ENCODE measurements around the gene NWD2. TPM values are rescaled to one million over a fixed set of nuclear protein-coding genes. Genes with fewer than 3 reads are reported as not detected.

Gene NWD2
- total RNA-seq, 1 donor from 2014 or later: not detected

- no peaks in the 10 kb centered on the region for H3K4me1 ChIP-seq (ENCODE audit: control insufficient read depth in 3 of 3, insufficient read depth in 3 of 3, low read length in 3 of 3)
- H3K4me3 ChIP-seq (ENCODE audit: low read length in 3 of 3): no peak overlapping the region
- H3K27me3 ChIP-seq (ENCODE audit: control insufficient read depth in 3 of 3, insufficient read depth in 3 of 3, low read length in 3 of 3): no peaks in the 10 kb centered on the region
- no peak overlapping the region for H3K27ac ChIP-seq (ENCODE audit: low read depth, low read length)
- no peaks in the 10 kb centered on the region for H3K9me3 ChIP-seq (ENCODE audit: control insufficient read depth in 3 of 3, low read length in 3 of 3)
- H3K9ac ChIP-seq (ENCODE audit: low read depth in 1 of 3, low read length in 3 of 3): no peak overlapping the region
- H3K36me3 ChIP-seq (ENCODE audit: control insufficient read depth in 3 of 3, insufficient read depth in 3 of 3, low read length in 3 of 3): no peaks in the 10 kb centered on the region
Measured at GRCh38 chr4:37415845-37416369, 171.4 kb downstream of the NWD2 start.

GRCh38 chr4:37421614-37422013, 177.1 kb downstream of the NWD2 start:
- no peak overlapping the region for H3K9ac ChIP-seq (ENCODE audit: low read depth in 1 of 3, low read length in 3 of 3)
- H3K27ac ChIP-seq (ENCODE audit: low read depth, low read length): no peak overlapping the region
- H3K4me3 ChIP-seq (ENCODE audit: low read length in 3 of 3): no peak overlapping the region
- no peaks in the 10 kb centered on the region for H3K9me3 ChIP-seq (ENCODE audit: control insufficient read depth in 3 of 3, low read length in 3 of 3)
- no peaks in the 10 kb centered on the region for H3K36me3 ChIP-seq (ENCODE audit: control insufficient read depth in 3 of 3, insufficient read depth in 3 of 3, low read length in 3 of 3)
- H3K27me3 ChIP-seq (ENCODE audit: control insufficient read depth in 3 of 3, insufficient read depth in 3 of 3, low read length in 3 of 3): peaks cover 0 to 3% (median 0%) of the 10 kb centered on the region in 3 donors
- no peaks in the 10 kb centered on the region for H3K4me1 ChIP-seq (ENCODE audit: control insufficient read depth in 3 of 3, insufficient read depth in 3 of 3, low read length in 3 of 3)

- Histone ChIP-seq H3K27me3 (ENCODE audit: control insufficient read depth in 3 of 3, insufficient read depth in 3 of 3, low read length in 3 of 3) (peaks cover 0 to 3% (median 0%) of the 10 kb centered on the region in 3 donors), H3K9ac (ENCODE audit: low read depth in 1 of 3, low read length in 3 of 3) (no peak overlapping the region), H3K4me1 (ENCODE audit: control insufficient read depth in 3 of 3, insufficient read depth in 3 of 3, low read length in 3 of 3) (no peaks in the 10 kb centered on the region), H3K4me3 (ENCODE audit: low read length in 3 of 3) (no peak overlapping the region), H3K27ac (ENCODE audit: low read depth, low read length) (no peak overlapping the region), H3K9me3 (ENCODE audit: control insufficient read depth in 3 of 3, low read length in 3 of 3) (no peaks in the 10 kb centered on the region), H3K36me3 (ENCODE audit: control insufficient read depth in 3 of 3, insufficient read depth in 3 of 3, low read length in 3 of 3) (no peaks in the 10 kb centered on the region)
Measured at GRCh38 chr4:37422102-37422501, 177.6 kb downstream of the NWD2 start.

GRCh38 chr4:37422638-37423037, 178.1 kb downstream of the NWD2 start:
- Histone ChIP-seq H3K36me3 (ENCODE audit: control insufficient read depth in 3 of 3, insufficient read depth in 3 of 3, low read length in 3 of 3) (no peaks in the 10 kb centered on the region), H3K4me3 (ENCODE audit: low read length in 3 of 3) (no peak overlapping the region), H3K27ac (ENCODE audit: low read depth, low read length) (no peak overlapping the region), H3K4me1 (ENCODE audit: control insufficient read depth in 3 of 3, insufficient read depth in 3 of 3, low read length in 3 of 3) (no peaks in the 10 kb centered on the region), H3K9ac (ENCODE audit: low read depth in 1 of 3, low read length in 3 of 3) (no peak overlapping the region), H3K9me3 (ENCODE audit: control insufficient read depth in 3 of 3, low read length in 3 of 3) (no peaks in the 10 kb centered on the region), H3K27me3 (ENCODE audit: control insufficient read depth in 3 of 3, insufficient read depth in 3 of 3, low read length in 3 of 3) (peaks cover 0 to 3% (median 0%) of the 10 kb centered on the region in 3 donors)

- H3K9ac ChIP-seq (ENCODE audit: low read depth in 1 of 3, low read length in 3 of 3): no peak overlapping the region
- H3K27me3 ChIP-seq (ENCODE audit: control insufficient read depth in 3 of 3, insufficient read depth in 3 of 3, low read length in 3 of 3): peaks cover 0 to 3% (median 0%) of the 10 kb centered on the region in 3 donors
- H3K27ac ChIP-seq (ENCODE audit: low read depth, low read length): no peak overlapping the region
- no peaks in the 10 kb centered on the region for H3K9me3 ChIP-seq (ENCODE audit: control insufficient read depth in 3 of 3, low read length in 3 of 3)
- no peaks in the 10 kb centered on the region for H3K36me3 ChIP-seq (ENCODE audit: control insufficient read depth in 3 of 3, insufficient read depth in 3 of 3, low read length in 3 of 3)
- no peak overlapping the region for H3K4me3 ChIP-seq (ENCODE audit: low read length in 3 of 3)
- no peaks in the 10 kb centered on the region for H3K4me1 ChIP-seq (ENCODE audit: control insufficient read depth in 3 of 3, insufficient read depth in 3 of 3, low read length in 3 of 3)
Measured at GRCh38 chr4:37423310-37423709, 178.8 kb downstream of the NWD2 start.

- Histone ChIP-seq H3K4me1 (ENCODE audit: control insufficient read depth in 3 of 3, insufficient read depth in 3 of 3, low read length in 3 of 3) (no peaks in the 10 kb centered on the region), H3K9me3 (ENCODE audit: control insufficient read depth in 3 of 3, low read length in 3 of 3) (no peaks in the 10 kb centered on the region), H3K4me3 (ENCODE audit: low read length in 3 of 3) (no peak overlapping the region), H3K27me3 (ENCODE audit: control insufficient read depth in 3 of 3, insufficient read depth in 3 of 3, low read length in 3 of 3) (peaks cover 0 to 3% (median 0%) of the 10 kb centered on the region in 3 donors), H3K9ac (ENCODE audit: low read depth in 1 of 3, low read length in 3 of 3) (no peak overlapping the region), H3K36me3 (ENCODE audit: control insufficient read depth in 3 of 3, insufficient read depth in 3 of 3, low read length in 3 of 3) (no peaks in the 10 kb centered on the region), H3K27ac (ENCODE audit: low read depth, low read length) (no peak overlapping the region)
Measured at GRCh38 chr4:37424753-37425152, 180.2 kb downstream of the NWD2 start.

GRCh38 chr4:37425857-37426256, 181.3 kb downstream of the NWD2 start:
- Histone ChIP-seq H3K36me3 (ENCODE audit: control insufficient read depth in 3 of 3, insufficient read depth in 3 of 3, low read length in 3 of 3) (no peaks in the 10 kb centered on the region), H3K9me3 (ENCODE audit: control insufficient read depth in 3 of 3, low read length in 3 of 3) (no peaks in the 10 kb centered on the region), H3K4me3 (ENCODE audit: low read length in 3 of 3) (no peak overlapping the region), H3K27me3 (ENCODE audit: control insufficient read depth in 3 of 3, insufficient read depth in 3 of 3, low read length in 3 of 3) (peaks cover 0 to 3% (median 0%) of the 10 kb centered on the region in 3 donors), H3K27ac (ENCODE audit: low read depth, low read length) (no peak overlapping the region), H3K9ac (ENCODE audit: low read depth in 1 of 3, low read length in 3 of 3) (no peak overlapping the region), H3K4me1 (ENCODE audit: control insufficient read depth in 3 of 3, insufficient read depth in 3 of 3, low read length in 3 of 3) (no peaks in the 10 kb centered on the region)

- H3K4me3 ChIP-seq (ENCODE audit: low read length in 3 of 3): no peak overlapping the region
- no peak overlapping the region for H3K27ac ChIP-seq (ENCODE audit: low read depth, low read length)
- H3K9ac ChIP-seq (ENCODE audit: low read depth in 1 of 3, low read length in 3 of 3): no peak overlapping the region
- peaks cover 0 to 3% (median 0%) of the 10 kb centered on the region in 3 donors for H3K27me3 ChIP-seq (ENCODE audit: control insufficient read depth in 3 of 3, insufficient read depth in 3 of 3, low read length in 3 of 3)
- H3K9me3 ChIP-seq (ENCODE audit: control insufficient read depth in 3 of 3, low read length in 3 of 3): no peaks in the 10 kb centered on the region
- no peaks in the 10 kb centered on the region for H3K36me3 ChIP-seq (ENCODE audit: control insufficient read depth in 3 of 3, insufficient read depth in 3 of 3, low read length in 3 of 3)
- H3K4me1 ChIP-seq (ENCODE audit: control insufficient read depth in 3 of 3, insufficient read depth in 3 of 3, low read length in 3 of 3): no peaks in the 10 kb centered on the region
Measured at GRCh38 chr4:37427193-37427592, 182.7 kb downstream of the NWD2 start.

- H3K36me3 ChIP-seq (ENCODE audit: control insufficient read depth in 3 of 3, insufficient read depth in 3 of 3, low read length in 3 of 3): no peaks in the 10 kb centered on the region
Measured at GRCh38 chr4:37429906-37430305, 185.4 kb downstream of the NWD2 start.

GRCh38 chr4:37430718-37431416, 186.3 kb downstream of the NWD2 start:
- H3K9ac ChIP-seq (ENCODE audit: low read depth in 1 of 3, low read length in 3 of 3): no peak overlapping the region

More at GRCh38 chr4:37429906-37430305, 185.4 kb downstream of the NWD2 start:
- H3K27me3 ChIP-seq (ENCODE audit: control insufficient read depth in 3 of 3, insufficient read depth in 3 of 3, low read length in 3 of 3): peaks cover 0 to 3% (median 0%) of the 10 kb centered on the region in 3 donors
- H3K9ac ChIP-seq (ENCODE audit: low read depth in 1 of 3, low read length in 3 of 3): no peak overlapping the region
- no peaks in the 10 kb centered on the region for H3K4me1 ChIP-seq (ENCODE audit: control insufficient read depth in 3 of 3, insufficient read depth in 3 of 3, low read length in 3 of 3)
- H3K9me3 ChIP-seq (ENCODE audit: control insufficient read depth in 3 of 3, low read length in 3 of 3): no peaks in the 10 kb centered on the region
- no peak overlapping the region for H3K27ac ChIP-seq (ENCODE audit: low read depth, low read length)
- no peak overlapping the region for H3K4me3 ChIP-seq (ENCODE audit: low read length in 3 of 3)

More at GRCh38 chr4:37430718-37431416, 186.3 kb downstream of the NWD2 start:
- H3K27ac ChIP-seq (ENCODE audit: low read depth, low read length): no peak overlapping the region
- no peaks in the 10 kb centered on the region for H3K9me3 ChIP-seq (ENCODE audit: control insufficient read depth in 3 of 3, low read length in 3 of 3)
- no peaks in the 10 kb centered on the region for H3K27me3 ChIP-seq (ENCODE audit: control insufficient read depth in 3 of 3, insufficient read depth in 3 of 3, low read length in 3 of 3)
- no peak overlapping the region for H3K4me3 ChIP-seq (ENCODE audit: low read length in 3 of 3)
- H3K4me1 ChIP-seq (ENCODE audit: control insufficient read depth in 3 of 3, insufficient read depth in 3 of 3, low read length in 3 of 3): no peaks in the 10 kb centered on the region
- H3K36me3 ChIP-seq (ENCODE audit: control insufficient read depth in 3 of 3, insufficient read depth in 3 of 3, low read length in 3 of 3): no peaks in the 10 kb centered on the region

Measured in skeletal muscle tissue (tissue), 4 donors.